Activated CD8-positive, alpha-beta T cell treated with anti-CD3 and anti-CD28 coated beads for 36 hours (primary cell): ENCODE data around the gene GLE1. TPM values are rescaled to one million over a fixed set of nuclear protein-coding genes. Genes with fewer than 3 reads are reported as not detected.

ENCODE experiments used
- ATAC-seq: fragments of 200-7000 bp; cut with Tn5 transposase; one replicate; pipeline ENCODE4 v1.10.0; 2021; ENCODE audit warnings: mild to moderate bottlenecking, moderate library complexity
- CTCF ChIA-PET: fragments of 350-600 bp; sonication (Branson Sonifier 250); formaldehyde crosslinking; loops from one replicate; lab custom pipeline; 2021; ENCODE audit warnings: antibody characterized with exemption; lab: Charles Lee
- POLR2A ChIA-PET: fragments of 350-600 bp; sonication (Branson Sonifier 250); formaldehyde crosslinking; loops from one replicate; lab custom pipeline; 2021; ENCODE audit warnings: antibody characterized with exemption; lab: Charles Lee
- DNase-seq: peaks from one replicate; pipeline ENCODE4 v3.0.0-alpha.2; 2020
- H3K27ac Mint-ChIP-seq: one replicate; pipeline ENCODE4 v1.8.0; 2021; ENCODE audit warnings: mild to moderate bottlenecking, mixed read lengths
- H3K27me3 Mint-ChIP-seq: one replicate; pipeline ENCODE4 v1.8.0; 2021; ENCODE audit warnings: mixed read lengths
- H3K36me3 Mint-ChIP-seq: one replicate; pipeline ENCODE4 v1.8.0; 2021; ENCODE audit warnings: low read depth, mixed read lengths
- H3K4me1 Mint-ChIP-seq: one replicate; pipeline ENCODE4 v1.8.0; 2021; ENCODE audit warnings: low read depth, mixed read lengths
- H3K4me3 Mint-ChIP-seq: one replicate; pipeline ENCODE4 v1.8.0; 2021; ENCODE audit warnings: mild to moderate bottlenecking, moderate library complexity, mixed read lengths
- H3K9me3 Mint-ChIP-seq: one replicate; pipeline ENCODE4 v1.8.0; 2021; ENCODE audit warnings: mixed read lengths
- intact Hi-C: fragments of 100-400 bp; cut with micrococcal nuclease; formaldehyde crosslinking; loops from one replicate; pipeline ENCODE4 v1.10.0; 2022
- total RNA-seq, 2 experiments: library from RNA; stranded (reverse); gene quantifications; one replicate each; pipeline ENCODE4 v1.2.3, GENCODE V29; 2021
- TF ChIP-seq, protein P1 (sequence below): fragments of 200-600 bp; IDR thresholded peaks from one replicate; pipeline ENCODE4 v1.8.0; 2022; ENCODE audit warnings: antibody characterized with exemption, mild to moderate bottlenecking

Gene GLE1
- total RNA-seq, 2 experiments from 2014 or later: 46.8 to 48.2 TPM

DNA sequence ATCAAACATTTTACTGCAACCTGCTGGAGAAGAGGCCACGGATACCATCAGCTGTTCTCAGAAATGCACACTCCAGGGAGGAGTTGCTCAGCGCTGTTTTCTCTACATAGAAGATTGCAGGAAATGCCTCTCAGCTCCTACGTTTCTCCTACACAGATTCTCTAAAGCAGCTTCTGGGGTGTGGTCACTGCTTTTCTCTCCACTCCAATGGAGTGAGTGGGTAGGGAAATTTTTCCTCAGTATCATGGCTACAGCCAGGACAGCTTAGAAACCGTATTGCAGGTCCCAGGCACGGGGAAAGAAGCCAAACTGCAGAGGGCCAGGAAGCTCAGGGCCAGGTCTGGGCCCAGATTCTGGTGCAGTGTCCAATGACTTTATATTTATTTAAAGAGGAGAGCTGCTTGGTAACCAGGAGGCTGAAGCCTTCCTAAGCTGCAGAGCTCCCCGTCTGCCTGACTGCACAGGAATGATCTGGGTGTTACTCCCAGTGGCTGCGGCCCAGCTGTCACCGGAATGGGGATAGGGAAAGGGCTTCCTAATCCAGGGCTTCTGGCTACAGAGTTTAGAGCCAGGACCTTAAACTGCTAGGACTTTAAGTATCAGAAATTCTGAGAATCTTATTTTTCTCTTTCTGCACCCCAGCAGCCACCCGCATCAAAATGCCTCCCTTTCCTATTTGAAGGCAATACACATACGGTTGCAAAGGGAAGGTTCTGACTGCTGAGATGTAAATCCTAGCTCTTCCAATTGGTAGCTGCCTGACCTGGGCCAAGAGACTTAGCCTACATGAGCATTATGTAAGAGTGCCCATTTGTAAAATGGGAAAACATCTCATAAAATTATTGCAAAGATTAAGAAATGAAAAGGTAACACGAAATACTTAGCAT is 46.5 kb downstream of the GLE1 start:
- Mint-ChIP-seq H3K4me1 (peaks cover 31% of the 10 kb centered on the region), H3K9me3 (no peaks in the 10 kb centered on the region), H3K4me3 (peak overlapping the region; percentile 29), H3K27ac (peak overlapping the region; percentile 93), H3K27me3 (no peaks in the 10 kb centered on the region), H3K36me3 (no peaks in the 10 kb centered on the region)
- CTCF ChIA-PET: interaction anchor here (1.3 to 1.6 kb wide), 3 partner anchors 10 to 131 kb away, joined by 3 to 9 read pairs (median 5); partner anchors contain the start of gene CERCAM
- TF ChIP-seq, protein P1, sequence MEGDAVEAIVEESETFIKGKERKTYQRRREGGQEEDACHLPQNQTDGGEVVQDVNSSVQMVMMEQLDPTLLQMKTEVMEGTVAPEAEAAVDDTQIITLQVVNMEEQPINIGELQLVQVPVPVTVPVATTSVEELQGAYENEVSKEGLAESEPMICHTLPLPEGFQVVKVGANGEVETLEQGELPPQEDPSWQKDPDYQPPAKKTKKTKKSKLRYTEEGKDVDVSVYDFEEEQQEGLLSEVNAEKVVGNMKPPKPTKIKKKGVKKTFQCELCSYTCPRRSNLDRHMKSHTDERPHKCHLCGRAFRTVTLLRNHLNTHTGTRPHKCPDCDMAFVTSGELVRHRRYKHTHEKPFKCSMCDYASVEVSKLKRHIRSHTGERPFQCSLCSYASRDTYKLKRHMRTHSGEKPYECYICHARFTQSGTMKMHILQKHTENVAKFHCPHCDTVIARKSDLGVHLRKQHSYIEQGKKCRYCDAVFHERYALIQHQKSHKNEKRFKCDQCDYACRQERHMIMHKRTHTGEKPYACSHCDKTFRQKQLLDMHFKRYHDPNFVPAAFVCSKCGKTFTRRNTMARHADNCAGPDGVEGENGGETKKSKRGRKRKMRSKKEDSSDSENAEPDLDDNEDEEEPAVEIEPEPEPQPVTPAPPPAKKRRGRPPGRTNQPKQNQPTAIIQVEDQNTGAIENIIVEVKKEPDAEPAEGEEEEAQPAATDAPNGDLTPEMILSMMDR: no peak
- POLR2A ChIA-PET: interaction anchor here (0.5 to 4.3 kb wide), 14 partner anchors 8 to 221 kb away, joined by 3 to 36 read pairs (median 4); partner anchors contain the start of genes GLE1, URM1 and ZER1
- DNase-seq (peak; percentile 13), ATAC-seq (no peak)
- intact Hi-C loops: loop anchor here (5.0 kb wide), 1 partner anchor 49 kb away; the partner anchor contains the start of gene GLE1

DNA sequence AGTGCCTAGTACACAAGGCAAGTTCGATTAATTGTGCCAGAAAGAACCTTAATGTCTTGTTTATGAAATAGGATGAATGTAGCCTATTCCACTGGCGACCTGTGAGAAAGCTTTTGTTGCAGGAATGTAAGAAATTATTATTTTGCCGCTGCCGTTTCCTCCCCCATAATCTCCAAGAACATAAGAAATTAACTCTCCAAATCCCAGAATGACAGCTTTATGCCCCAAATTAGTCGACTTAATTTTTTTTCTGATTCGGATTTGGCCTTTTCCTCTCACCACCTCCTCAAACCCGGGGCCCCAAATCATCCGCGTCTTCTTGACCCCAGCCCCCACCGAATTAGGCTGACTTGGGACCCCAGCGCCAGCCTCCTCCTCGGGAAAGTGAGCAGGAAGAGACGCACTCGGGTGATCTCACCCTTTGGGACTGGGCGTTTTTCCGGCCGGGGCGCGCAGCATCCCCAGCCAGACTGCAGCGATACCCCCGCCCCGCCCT is 47.2 kb downstream of the GLE1 start:
- ChIA-PET CTCF (interaction anchor here (1.3 kb wide), 1 partner anchor 10 kb away, joined by 3 read pairs; no protein-coding TSS in a partner anchor), POLR2A (interaction anchor here (0.9 to 4.3 kb wide), 15 partner anchors 8 to 452 kb away, joined by 3 to 36 read pairs (median 9); partner anchors contain the start of genes COQ4, GLE1, TRUB2 and ZER1)
- Mint-ChIP-seq H3K27me3 (no peaks in the 10 kb centered on the region), H3K27ac (peak overlapping the region; percentile 93), H3K4me3 (no peak overlapping the region), H3K36me3 (no peaks in the 10 kb centered on the region), H3K4me1 (peaks cover 36% of the 10 kb centered on the region), H3K9me3 (no peaks in the 10 kb centered on the region)
- intact Hi-C loops: loop anchor here (5.0 kb wide), 1 partner anchor 49 kb away; the partner anchor contains the start of gene GLE1
- ATAC-seq (no peak), DNase-seq (no peak)
- TF ChIP-seq, protein P1: no peak

DNA sequence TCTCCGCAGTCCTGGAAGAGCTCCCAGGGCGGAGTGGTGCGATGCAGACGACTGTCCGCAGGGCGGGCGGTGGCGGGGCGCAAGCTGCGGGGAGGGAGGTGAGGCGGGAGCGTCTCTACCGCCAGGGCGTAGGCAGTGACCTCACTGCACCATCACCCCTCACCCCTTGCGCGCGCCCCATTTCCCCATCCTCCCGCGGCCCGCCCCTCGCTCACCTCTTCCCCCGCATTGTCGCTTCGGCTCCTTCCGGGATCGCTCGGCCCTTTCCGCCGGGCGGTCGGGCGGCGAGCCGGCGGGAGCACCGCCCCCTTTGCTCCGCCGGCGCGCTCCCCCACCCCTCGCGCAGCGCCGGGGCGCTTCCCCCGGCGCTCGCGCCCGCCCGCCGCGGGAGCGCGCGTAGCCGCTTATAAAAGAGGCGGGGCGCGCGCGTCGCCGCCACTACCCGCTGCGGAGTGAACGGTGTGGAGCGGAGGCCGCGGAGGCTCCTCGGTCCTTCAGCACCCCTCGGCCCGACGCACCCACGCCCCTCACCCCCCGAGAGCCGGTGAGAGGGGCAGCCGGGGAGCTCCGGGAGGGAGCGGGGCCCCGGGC is 47.7 kb downstream of the GLE1 start, which contains the start of gene SPTAN1:
TSS of gene SPTAN1 (plus strand) at position 435 of the 591 bp plus-strand sequence. CDS start 14,154 bp downstream, outside the sequence.
- intact Hi-C loops: loop anchor here (5.0 kb wide), 1 partner anchor 50 kb away; the partner anchor contains the start of gene GLE1
- H3K36me3 Mint-ChIP-seq: no peaks in the 10 kb centered on the region

DNA sequence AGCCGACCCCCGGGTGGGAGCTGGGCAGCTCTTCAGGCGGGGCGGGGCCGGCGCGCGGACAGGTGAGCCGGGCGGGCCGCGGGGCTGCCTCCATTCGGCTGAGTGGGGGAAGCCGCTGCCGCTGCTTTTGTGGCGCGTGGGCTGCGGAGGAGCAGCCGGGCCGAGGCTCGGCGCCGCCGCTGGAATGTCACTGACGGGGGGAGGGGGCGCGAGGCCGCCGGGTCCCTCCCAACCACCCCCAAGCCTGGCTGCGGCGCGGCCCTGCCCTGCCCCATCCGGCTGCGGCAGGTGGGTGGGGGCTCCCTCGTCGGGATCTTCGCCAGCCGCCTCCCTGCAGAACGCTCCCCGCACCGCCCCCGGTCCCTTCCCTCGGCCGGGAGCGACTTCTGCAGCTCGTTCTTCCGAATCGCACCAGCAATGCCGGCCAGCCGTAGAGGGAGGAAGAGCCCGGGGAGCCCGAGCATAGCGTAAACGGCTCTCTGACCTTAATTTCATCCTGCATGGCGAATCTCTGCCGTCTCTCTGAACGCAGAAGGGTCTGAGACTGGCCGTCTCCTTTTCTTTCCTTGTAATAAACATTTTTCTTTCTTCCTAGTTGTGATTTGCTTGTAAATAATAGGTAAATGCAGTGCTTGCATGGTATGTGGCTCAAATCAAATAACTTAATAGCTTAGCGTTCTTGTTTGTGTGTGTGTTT is 48.4 kb downstream of the GLE1 start:
- ChIA-PET CTCF (interaction anchor here (0.8 to 1.0 kb wide), 2 partner anchors 114 to 212 kb away, joined by 3 read pairs; no protein-coding TSS in a partner anchor), POLR2A (interaction anchor here (0.6 to 4.3 kb wide), 27 partner anchors 9 to 396 kb away, joined by 3 to 36 read pairs (median 5); partner anchors contain the start of genes COQ4, GLE1, SET and TRUB2)
- TF ChIP-seq, protein P1: no peak
- no peaks in the 10 kb centered on the region for H3K36me3 Mint-ChIP-seq
- H3K27me3 Mint-ChIP-seq: no peaks in the 10 kb centered on the region
- DNase-seq (peak; percentile 58), ATAC-seq (peak; percentile 14)
- H3K4me1 Mint-ChIP-seq: peaks cover 45% of the 10 kb centered on the region
- no peaks in the 10 kb centered on the region for H3K9me3 Mint-ChIP-seq
- H3K27ac Mint-ChIP-seq: no peak overlapping the region
- intact Hi-C loops: loop anchor here (5.0 kb wide), 1 partner anchor 51 kb away; the partner anchor contains the start of gene GLE1
- H3K4me3 Mint-ChIP-seq: no peak overlapping the region

More for the DNA sequence above, 47.7 kb downstream of the GLE1 start, which contains the start of gene SPTAN1:
- Mint-ChIP-seq H3K4me3 (no peak within 1 kb of the TSS), H3K27ac (peak within 1 kb of the TSS; percentile 93), H3K27me3 (no peaks in the 10 kb centered on the region), H3K9me3 (no peaks in the 10 kb centered on the region), H3K4me1 (peaks cover 42% of the 10 kb centered on the region)
- DNase-seq: peak; percentile 95
- TF ChIP-seq, protein P1: no peak
- ATAC-seq: peak; percentile 87
- ChIA-PET CTCF (interaction anchor here (1.0 to 1.3 kb wide), 2 partner anchors 9 to 113 kb away, joined by 3 read pairs; no protein-coding TSS in a partner anchor), POLR2A (interaction anchor here (0.6 to 4.3 kb wide), 26 partner anchors 9 to 453 kb away, joined by 3 to 36 read pairs (median 4); partner anchors contain the start of genes COQ4, GLE1, SET and TRUB2)
